ENCODE results near the gene COG5.

DNA sequence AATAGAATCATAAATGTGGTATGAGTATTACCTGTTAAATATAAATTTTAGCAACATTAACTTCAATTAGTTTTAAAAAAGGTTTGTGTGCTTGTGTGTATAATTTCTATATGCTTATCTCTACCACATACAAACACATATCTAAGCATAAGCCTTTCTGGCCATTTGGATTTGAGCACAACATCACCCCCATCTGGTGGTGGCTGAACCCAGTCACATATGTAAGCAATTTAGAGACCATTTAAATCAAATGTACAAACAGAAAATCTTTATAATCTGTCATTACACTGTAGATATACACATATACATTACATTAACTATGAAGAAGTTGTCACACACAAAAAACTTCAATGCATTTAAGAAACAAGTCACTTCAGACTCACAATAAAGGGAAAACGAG lies 62.1 kb downstream of the COG5 start:
- TF ChIP-seq, protein P1, sequence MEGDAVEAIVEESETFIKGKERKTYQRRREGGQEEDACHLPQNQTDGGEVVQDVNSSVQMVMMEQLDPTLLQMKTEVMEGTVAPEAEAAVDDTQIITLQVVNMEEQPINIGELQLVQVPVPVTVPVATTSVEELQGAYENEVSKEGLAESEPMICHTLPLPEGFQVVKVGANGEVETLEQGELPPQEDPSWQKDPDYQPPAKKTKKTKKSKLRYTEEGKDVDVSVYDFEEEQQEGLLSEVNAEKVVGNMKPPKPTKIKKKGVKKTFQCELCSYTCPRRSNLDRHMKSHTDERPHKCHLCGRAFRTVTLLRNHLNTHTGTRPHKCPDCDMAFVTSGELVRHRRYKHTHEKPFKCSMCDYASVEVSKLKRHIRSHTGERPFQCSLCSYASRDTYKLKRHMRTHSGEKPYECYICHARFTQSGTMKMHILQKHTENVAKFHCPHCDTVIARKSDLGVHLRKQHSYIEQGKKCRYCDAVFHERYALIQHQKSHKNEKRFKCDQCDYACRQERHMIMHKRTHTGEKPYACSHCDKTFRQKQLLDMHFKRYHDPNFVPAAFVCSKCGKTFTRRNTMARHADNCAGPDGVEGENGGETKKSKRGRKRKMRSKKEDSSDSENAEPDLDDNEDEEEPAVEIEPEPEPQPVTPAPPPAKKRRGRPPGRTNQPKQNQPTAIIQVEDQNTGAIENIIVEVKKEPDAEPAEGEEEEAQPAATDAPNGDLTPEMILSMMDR (IDR thresholded peaks at IDR 0.05): peak; percentile 3 to 37 (median 26)
- TF ChIP-seq POLR2A (IDR thresholded peaks at IDR 0.05): no peak

Data from right lobe of liver (tissue), 4 donors.